Measurements from ENCODE around the gene INTS1.
"Not testable (repeated sequence)": the region's sequence is repeated elsewhere in the genome, so short reads cannot be mapped to it uniquely, and the experiment has no call there.

The INTS1 gene

GRCh38 chr7:1444214-1444924 is 59.8 kb downstream of the INTS1 start:
- DNase-seq (ENCODE audit: insufficient read length) (no peak), FAIRE-seq (no peak)
- TF ChIP-seq TAF1 (IDR thresholded peaks at IDR 0.05; ENCODE audit: borderline replicate concordance, low read depth, low read length) = no peak
- no peak for TF ChIP-seq POLR2AphosphoS5 (IDR thresholded peaks at IDR 0.05; ENCODE audit: low read depth, low read length)
- no peak for TF ChIP-seq POLR2A (IDR thresholded peaks at IDR 0.05; ENCODE audit: low read depth, low read length)

GRCh38 chr7:1443587-1444200 is 60.5 kb downstream of the INTS1 start:
- not testable (repeated sequence) for FAIRE-seq; DNase-seq (ENCODE audit: insufficient read length)

DNA sequence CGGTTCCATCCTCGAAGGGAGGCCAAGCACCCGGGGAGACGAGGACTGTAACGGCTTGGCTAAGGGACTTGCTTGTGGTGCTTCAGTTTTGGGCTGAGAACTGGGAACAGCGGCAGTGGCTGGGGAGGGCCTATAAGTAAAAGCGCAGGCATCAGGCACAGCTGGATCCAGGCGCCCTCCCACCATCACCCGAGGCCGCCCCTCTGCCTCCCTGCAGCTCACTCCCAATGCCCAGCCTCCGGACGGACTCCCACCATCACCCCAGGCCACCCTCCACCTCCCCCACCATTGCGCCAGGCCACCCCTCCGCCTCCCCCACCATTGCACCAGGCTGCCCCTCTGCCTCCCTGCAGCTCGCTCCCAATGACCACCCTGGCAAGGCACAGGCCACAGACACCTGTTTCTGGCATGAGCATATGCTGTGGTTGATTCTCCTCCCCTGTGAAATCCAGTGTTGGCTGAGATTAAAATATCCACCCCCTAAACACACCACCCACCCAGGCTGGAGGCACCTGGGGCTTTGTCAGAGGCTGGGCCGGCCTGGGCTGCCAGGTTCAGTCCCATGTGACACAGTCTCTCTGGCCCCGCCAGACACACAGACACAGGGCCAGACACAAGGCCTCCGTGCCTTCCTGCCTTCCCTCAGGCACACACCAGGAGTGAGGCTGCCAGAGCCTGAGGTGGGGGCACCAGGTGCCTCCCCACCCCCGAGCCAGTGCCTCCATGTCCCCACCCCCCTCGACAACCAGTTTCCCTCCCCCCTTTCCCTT is 61.6 kb downstream of the INTS1 start:
- no peak for FAIRE-seq
- no peak for DNase-seq (ENCODE audit: insufficient read length)
- TF ChIP-seq POLR2A (IDR thresholded peaks at IDR 0.05; ENCODE audit: low read depth, low read length) (no peak), TAF1 (IDR thresholded peaks at IDR 0.05; ENCODE audit: borderline replicate concordance, low read depth, low read length) (no peak), POLR2AphosphoS5 (IDR thresholded peaks at IDR 0.05; ENCODE audit: low read depth, low read length) (no peak)

GRCh38 chr7:1441615-1442354 is 62.4 kb downstream of the INTS1 start:
- DNase-seq (ENCODE audit: insufficient read length) (no peak), FAIRE-seq (no peak)
- no peak for TF ChIP-seq POLR2AphosphoS5 (IDR thresholded peaks at IDR 0.05; ENCODE audit: low read depth, low read length)
- TF ChIP-seq TAF1 (IDR thresholded peaks at IDR 0.05; ENCODE audit: borderline replicate concordance, low read depth, low read length) = no peak
- no peak for TF ChIP-seq POLR2A (IDR thresholded peaks at IDR 0.05; ENCODE audit: low read depth, low read length)

DNA sequence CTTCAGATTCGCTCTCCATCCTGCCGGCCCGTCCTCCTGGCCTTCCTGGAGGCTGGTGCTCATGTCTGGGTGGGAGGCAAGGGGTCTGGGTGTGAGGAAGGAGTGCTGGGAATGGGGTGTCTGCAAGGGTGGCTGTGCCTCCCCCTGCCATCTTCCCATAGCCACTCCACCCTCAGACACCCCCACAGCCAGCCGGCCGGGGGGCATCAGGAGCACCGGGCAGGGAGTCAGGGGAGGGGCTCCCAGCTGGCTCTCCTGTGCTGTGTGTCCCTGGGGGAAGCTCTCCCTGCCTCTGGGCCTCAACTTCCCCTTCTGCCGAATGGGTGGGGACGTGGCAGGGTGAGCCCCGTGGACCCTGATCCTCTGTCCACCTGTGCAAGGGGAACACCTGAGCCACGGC is 63.6 kb downstream of the INTS1 start:
- FAIRE-seq = no peak
- no peak for TF ChIP-seq TAF1 (IDR thresholded peaks at IDR 0.05; ENCODE audit: borderline replicate concordance, low read depth, low read length)
- no peak for TF ChIP-seq POLR2A (IDR thresholded peaks at IDR 0.05; ENCODE audit: low read depth, low read length)
- TF ChIP-seq POLR2AphosphoS5 (IDR thresholded peaks at IDR 0.05; ENCODE audit: low read depth, low read length) = no peak
- no peak for DNase-seq (ENCODE audit: insufficient read length)

DNA sequence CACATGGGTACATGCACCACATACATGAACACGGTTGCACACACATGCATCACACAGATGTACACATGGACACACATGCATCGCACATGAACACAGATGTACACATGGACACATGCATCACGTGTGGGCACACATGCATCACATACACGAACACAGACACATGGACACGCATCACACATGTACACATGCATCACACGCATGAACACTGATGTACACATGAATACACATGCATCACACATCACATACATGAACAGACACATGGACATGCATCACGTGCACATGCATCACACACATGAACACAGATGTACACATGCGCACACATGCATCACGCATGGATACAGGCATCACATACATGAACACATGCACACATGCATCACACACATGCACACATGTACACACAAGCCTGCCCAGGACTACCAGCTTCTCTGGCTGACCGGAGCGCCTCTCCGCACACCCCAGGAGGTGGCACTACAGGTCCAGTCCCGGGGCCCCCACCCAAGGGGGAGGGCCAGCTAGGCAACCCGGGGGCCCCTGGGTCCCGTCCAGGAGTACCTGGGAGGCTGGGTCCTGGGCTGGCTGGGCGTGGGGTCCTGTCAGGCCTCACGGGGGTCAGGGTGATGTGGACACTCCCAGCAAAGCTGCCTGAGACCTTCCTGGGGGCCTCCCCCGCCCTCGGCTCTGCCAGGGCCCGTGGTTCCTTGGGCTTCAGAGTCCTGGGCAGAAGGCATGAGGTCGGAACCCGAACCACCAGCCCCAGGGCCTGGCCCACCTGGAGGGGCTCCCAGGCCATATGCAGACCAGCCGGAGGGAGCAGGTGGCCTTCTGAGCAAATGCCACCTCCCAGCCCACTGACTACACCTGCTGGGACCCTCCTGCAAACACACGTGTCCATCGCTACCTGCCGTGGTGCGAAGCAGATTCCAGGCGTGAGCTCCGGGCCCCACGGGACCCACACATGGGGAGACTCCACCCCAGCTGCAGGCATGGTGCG is 64.5 kb downstream of the INTS1 start:
- no peak for TF ChIP-seq POLR2A (IDR thresholded peaks at IDR 0.05; ENCODE audit: low read depth, low read length)
- no peak for TF ChIP-seq POLR2AphosphoS5 (IDR thresholded peaks at IDR 0.05; ENCODE audit: low read depth, low read length)
- TF ChIP-seq TAF1 (IDR thresholded peaks at IDR 0.05; ENCODE audit: borderline replicate concordance, low read depth, low read length) = no peak
- DNase-seq (ENCODE audit: insufficient read length) (no peak), FAIRE-seq (no peak)

- no peak for DNase-seq (ENCODE audit: insufficient read length)
Observed at GRCh38 chr7:1438821-1439220, 65.4 kb downstream of the INTS1 start.

DNA sequence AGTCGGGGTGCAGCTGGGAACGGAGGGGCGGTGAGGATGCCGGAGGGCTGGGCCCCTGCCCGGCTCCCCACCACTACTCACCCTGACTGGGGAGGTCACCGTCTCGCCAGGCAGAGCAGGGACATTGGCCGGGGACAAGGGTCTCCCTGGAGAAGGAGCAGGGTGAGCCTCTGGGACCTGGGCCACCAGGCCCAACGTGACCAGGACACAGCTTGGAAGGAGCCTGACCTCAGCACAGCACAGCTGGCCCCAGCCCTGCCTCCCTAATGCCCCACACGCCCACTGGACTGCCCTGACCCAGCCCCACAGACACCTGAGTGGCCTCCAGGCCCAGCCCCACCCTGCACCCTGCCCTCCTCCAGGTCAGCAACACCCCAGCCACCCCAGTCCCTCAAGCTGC is 66.0 kb downstream of the INTS1 start:
- TF ChIP-seq POLR2AphosphoS5 (IDR thresholded peaks at IDR 0.05; ENCODE audit: low read depth, low read length) = no peak
- no peak for TF ChIP-seq POLR2A (IDR thresholded peaks at IDR 0.05; ENCODE audit: low read depth, low read length)
- no peak for TF ChIP-seq TAF1 (IDR thresholded peaks at IDR 0.05; ENCODE audit: borderline replicate concordance, low read depth, low read length)
- no peak for FAIRE-seq
- no peak for DNase-seq (ENCODE audit: insufficient read length)

More at GRCh38 chr7:1438821-1439220, 65.4 kb downstream of the INTS1 start:
- TF ChIP-seq POLR2AphosphoS5 (IDR thresholded peaks at IDR 0.05; ENCODE audit: low read depth, low read length) (no peak), TAF1 (IDR thresholded peaks at IDR 0.05; ENCODE audit: borderline replicate concordance, low read depth, low read length) (no peak), POLR2A (IDR thresholded peaks at IDR 0.05; ENCODE audit: low read depth, low read length) (no peak)
- no peak for FAIRE-seq

DNA sequence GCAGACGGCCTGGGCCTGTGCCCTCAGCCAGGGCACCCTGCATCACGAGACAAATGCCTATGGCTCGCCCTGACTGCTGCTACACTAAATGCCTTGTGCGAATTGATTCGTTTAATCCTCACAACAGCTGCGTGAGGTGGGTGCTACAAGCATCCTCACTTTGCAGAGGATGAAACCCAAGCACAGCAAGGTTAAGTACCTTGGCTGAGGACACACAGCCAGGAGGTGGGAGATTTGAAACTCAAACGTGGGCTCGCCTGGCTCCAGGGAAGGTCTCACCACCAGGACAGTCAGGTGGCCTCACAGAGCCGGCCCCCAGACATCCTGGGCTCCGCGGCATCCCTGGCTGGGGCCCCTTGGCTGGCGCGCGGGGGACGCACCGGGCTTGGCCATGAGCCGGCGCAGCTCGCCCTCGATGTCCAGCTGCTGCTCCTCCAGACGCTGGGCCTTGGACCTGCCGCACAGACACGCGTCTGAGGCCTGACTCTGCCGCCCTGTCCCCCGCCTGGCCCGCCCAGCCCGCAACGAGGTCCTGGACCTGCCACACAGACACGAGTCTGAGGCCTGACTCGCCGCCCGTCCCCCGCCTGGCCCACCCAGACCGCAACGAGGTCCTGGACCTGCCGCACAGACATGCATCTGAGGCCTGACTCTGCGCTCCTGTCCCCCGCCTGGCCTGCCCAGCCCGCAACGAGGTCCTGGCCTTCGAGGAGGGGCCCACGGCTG is 66.9 kb downstream of the INTS1 start:
- TF ChIP-seq TAF1 (IDR thresholded peaks at IDR 0.05; ENCODE audit: borderline replicate concordance, low read depth, low read length) = no peak
- TF ChIP-seq POLR2AphosphoS5 (IDR thresholded peaks at IDR 0.05; ENCODE audit: low read depth, low read length) = no peak
- TF ChIP-seq POLR2A (IDR thresholded peaks at IDR 0.05; ENCODE audit: low read depth, low read length) = no peak

GRCh38 chr7:1436608-1437007 is 67.6 kb downstream of the INTS1 start:
- no peak for FAIRE-seq
- TF ChIP-seq TAF1 (IDR thresholded peaks at IDR 0.05; ENCODE audit: borderline replicate concordance, low read depth, low read length) (no peak), POLR2AphosphoS5 (IDR thresholded peaks at IDR 0.05; ENCODE audit: low read depth, low read length) (no peak), POLR2A (IDR thresholded peaks at IDR 0.05; ENCODE audit: low read depth, low read length) (no peak)
- DNase-seq (ENCODE audit: insufficient read length) = no peak

More for the DNA sequence above, 66.9 kb downstream of the INTS1 start:
- DNase-seq (ENCODE audit: insufficient read length) (no peak), FAIRE-seq (no peak)

Measured in GM12892 (cell line).